C4-2B (cell line): ENCODE results near the gene STARD10.

ENCODE experiments used
- H3K27ac ChIP-seq: fragments of 450-650 bp; 2 replicates; pipeline ENCODE4 v1.5.1; 2017
- CTCF ChIP-seq: fragments of 450-650 bp; conservative IDR thresholded peaks from 2 replicates; pipeline ENCODE4 v1.5.1; 2017; ENCODE audit warnings: mild to moderate bottlenecking
- ZFX ChIP-seq: fragments of 450-650 bp; IDR thresholded peaks from 2 replicates; pipeline ENCODE4 v1.6.1; 2017

Gene STARD10

GRCh38 chr11:72719551-72719950 is 74.3 kb downstream of the STARD10 start:
- no peak for TF ChIP-seq CTCF
- no peak for TF ChIP-seq ZFX
- H3K27ac ChIP-seq: no peak overlapping the region

GRCh38 chr11:72719144-72719543 is 74.7 kb downstream of the STARD10 start:
- no peak overlapping the region for H3K27ac ChIP-seq
- no peak for TF ChIP-seq CTCF
- no peak for TF ChIP-seq ZFX

- no peak overlapping the region for H3K27ac ChIP-seq
- TF ChIP-seq CTCF (no peak), ZFX (no peak)
Measured at GRCh38 chr11:72718101-72718501, 75.7 kb downstream of the STARD10 start.

- no peak overlapping the region for H3K27ac ChIP-seq
- TF ChIP-seq CTCF (no peak), ZFX (no peak)
Measured at GRCh38 chr11:72716788-72717435, 76.9 kb downstream of the STARD10 start.

- no peak for TF ChIP-seq CTCF
- no peak for TF ChIP-seq ZFX
- no peak overlapping the region for H3K27ac ChIP-seq
Measured at GRCh38 chr11:72716290-72716689, 77.6 kb downstream of the STARD10 start.

GRCh38 chr11:72712841-72713240 is 81.0 kb downstream of the STARD10 start:
- no peak overlapping the region for H3K27ac ChIP-seq
- no peak for TF ChIP-seq CTCF
- TF ChIP-seq ZFX: no peak

GRCh38 chr11:72712168-72712751 is 81.6 kb downstream of the STARD10 start:
- TF ChIP-seq ZFX (no peak), CTCF (no peak)

More at GRCh38 chr11:72712168-72712751, 81.6 kb downstream of the STARD10 start:
- no peak overlapping the region for H3K27ac ChIP-seq
